NAMALWA (cell line): Measurements from ENCODE around the gene CPNE2.
A peak's percentile ranks its signal among the peaks of the same experiment; 100 is the strongest.

ENCODE experiments used
- DNase-seq: peaks from one replicate; pipeline ENCODE4 v3.0.0-alpha.2; 2015; ENCODE audit warnings: low spot score

Gene CPNE2

DNA sequence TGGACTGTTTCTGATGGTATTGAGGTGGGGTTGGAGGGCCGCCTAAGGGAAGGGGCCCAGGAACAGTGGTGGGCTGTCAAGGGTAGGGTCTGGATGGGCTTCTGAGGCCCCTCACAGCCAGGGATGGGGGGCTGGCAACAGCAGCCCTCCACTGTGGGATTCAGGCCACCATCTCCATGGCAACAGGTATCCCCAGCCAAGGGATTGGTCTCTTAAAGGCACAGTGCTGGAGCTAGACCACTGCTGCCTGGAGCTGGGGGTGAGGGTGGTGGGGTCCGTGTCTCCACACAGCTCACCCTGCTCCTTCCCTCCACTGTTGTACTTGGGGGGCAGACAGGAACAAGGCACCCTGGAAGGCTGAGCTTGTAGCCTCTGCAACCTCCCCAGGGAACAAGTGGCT is 51.6 kb downstream of the CPNE2 start:
- no peak for DNase-seq

GRCh38 chr16:57145046-57146021 is 53.0 kb downstream of the CPNE2 start:
- no peak for DNase-seq

DNA sequence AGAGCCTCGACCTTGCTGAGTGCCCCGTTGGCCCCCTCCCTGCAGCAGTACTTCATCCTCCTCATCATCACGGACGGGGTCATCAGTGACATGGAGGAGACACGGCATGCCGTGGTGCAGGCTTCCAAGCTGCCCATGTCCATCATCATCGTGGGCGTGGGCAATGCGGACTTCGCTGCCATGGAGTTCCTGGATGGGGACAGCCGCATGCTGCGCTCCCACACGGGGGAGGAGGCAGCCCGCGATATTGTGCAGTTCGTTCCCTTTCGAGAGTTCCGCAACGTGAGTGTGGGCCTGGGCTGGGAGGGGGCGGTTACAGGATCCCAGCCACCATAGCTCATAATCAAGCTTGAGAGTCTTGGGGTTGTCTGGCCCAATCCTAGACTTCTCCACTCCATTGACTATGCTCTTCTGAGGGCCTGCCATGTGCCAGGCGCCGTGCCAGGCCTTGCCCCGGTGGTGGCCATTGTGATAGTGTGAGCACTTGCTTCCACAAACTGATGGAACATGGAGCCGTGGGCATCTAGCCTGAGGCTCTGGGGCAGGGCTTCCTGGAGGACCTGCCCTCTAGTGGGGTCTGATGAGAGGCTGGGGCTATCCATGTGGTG is 53.8 kb downstream of the CPNE2 start:
- no peak for DNase-seq

GRCh38 chr16:57146735-57147134 is 54.4 kb downstream of the CPNE2 start:
- no peak for DNase-seq

- no peak for DNase-seq
These were observed 55.2 kb downstream of the CPNE2 start for GRCh38 chr16:57147381-57148221.

DNA sequence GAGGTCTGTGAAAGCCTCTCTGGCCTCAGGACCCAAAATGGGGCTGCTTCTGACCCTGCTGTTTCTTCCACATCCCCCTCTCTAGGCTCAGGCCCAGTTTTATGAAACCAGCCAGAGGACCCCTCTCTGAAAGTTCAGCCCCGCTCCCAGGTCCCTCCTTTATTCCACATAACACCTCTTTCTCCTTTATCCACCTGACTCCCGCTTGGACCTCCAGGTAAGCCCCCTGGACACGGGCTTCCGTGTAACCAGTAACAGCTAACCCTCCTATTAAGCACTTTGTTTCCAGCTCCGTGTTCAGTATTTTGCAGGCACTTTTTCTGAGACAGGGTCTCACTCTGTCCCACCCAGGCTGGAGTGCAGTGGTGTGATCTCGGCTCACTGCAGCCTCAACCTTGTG is 56.1 kb downstream of the CPNE2 start:
- DNase-seq: no peak

DNA sequence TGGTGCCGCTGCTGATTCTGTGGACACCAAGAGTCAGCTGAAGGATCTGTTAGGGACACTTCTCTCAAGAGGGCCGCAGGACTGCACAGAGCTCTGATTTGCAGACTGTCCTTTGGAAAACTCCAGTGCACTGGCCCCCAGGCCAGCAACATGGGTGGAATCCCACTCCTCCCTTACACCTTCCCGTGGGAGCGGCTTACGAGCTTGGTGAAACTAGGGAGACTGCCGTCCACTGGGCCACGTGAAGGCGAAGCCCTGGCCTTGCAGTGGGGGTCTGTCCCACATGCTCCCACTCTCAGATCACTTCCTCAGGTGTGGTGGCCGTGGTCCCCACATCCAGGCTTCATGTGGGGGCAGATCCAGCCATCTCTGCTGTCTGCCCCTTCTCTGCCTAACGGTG is 57.0 kb downstream of the CPNE2 start:
- DNase-seq: no peak

DNA sequence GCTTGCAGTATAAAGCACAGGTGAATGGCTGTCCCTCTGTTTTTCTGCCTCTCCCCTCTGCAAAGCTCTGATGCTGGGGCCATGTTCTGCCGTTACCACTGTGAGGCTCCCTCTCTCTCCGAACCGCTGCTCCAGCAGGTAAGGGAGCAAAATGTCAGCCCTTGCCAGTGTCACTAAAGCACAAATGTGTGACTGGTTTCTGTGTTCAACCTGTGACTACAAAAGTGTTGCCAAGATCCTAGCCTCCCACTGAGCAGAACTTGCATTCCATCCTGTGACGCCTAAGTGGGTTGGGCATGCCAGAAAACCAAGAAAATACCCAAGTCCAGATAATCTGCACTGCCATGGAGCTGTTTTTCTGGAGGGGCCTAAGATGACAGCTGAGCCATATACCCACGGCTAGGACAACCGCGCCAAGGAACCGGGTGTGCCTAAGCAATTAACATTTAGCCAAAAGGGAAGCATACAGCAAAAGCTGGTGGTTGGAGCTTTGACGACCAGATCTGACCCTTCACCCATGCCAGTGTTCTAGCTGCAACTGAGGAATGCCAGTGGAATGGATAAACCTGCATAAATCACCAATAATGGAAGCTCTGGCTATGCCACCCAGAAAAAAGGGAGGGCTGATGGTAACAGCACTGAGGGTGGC is 58.4 kb downstream of the CPNE2 start:
- no peak for DNase-seq

DNA sequence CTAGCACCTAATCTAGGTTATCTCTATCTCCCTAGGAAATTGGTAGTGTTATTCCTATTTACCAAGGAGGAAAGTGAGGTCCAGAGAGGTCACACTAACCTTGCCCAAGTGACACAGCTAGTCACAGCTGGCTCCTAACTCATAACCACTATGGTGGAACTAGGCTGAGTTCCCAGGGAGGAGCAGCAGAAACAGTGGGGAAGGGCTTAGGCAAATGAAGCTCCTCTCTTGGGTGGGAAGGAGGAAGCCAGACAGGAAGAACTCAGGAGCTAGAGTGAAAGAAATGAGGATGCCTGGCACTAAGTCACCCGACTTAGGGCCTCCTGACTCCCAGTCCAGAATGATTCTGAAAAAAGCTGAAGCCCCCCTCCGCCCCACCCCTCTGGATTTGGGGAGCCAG is 59.0 kb downstream of the CPNE2 start:
- DNase-seq: no peak

GRCh38 chr16:57152096-57153093 is 60.0 kb downstream of the CPNE2 start:
- no peak for DNase-seq

GRCh38 chr16:57153841-57154240 is 61.5 kb downstream of the CPNE2 start:
- no peak for DNase-seq

DNA sequence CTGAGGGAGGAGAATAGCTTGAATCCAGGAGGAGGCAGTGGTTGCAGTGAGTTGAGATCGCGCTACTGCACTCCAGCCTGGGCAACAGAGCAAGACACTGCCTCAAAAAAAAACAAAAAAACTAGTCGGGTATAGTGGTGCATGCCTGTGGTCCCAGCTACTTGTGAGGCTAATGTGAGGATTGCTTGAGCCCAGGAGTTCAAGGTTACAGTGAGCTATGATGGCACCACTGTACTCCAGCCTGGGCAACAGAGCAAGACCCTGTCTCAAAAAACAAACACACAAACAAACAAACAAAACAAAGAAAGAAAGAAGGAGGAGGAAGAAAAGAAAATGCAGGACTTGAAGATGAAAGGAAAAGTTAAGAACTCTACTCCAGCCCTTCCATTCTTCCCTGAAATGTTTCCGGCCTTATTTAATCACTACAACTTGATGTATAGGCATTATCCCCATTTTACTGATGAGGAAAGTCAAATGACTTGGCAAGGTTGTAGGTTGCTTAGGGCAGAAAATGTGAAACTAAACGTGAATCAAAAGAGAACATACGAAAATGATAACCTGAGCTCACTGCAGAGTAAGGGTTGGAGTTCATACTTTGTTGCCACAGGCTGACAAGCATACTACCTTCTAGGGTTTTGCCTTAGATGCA is 63.4 kb downstream of the CPNE2 start:
- no peak for DNase-seq

DNA sequence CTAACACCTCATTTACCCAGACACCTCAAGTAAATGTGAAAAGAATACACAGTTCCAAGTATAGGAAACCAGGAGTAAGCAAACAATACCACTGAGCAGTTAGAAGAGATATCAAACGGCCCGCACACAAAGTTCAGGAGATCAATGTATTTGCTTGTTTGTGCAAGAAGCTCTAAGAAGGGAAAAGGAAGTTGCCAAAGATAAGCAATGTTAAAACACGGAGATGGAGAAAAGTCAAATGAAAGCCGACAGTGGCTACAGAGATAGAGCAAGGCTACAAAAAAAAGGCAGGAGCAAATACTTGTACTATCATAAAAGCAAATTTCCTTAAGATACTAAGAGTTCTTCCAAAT is 63.9 kb downstream of the CPNE2 start:
- DNase-seq: no peak

- DNase-seq: no peak
These were observed 65.2 kb downstream of the CPNE2 start for GRCh38 chr16:57157533-57157932.

DNA sequence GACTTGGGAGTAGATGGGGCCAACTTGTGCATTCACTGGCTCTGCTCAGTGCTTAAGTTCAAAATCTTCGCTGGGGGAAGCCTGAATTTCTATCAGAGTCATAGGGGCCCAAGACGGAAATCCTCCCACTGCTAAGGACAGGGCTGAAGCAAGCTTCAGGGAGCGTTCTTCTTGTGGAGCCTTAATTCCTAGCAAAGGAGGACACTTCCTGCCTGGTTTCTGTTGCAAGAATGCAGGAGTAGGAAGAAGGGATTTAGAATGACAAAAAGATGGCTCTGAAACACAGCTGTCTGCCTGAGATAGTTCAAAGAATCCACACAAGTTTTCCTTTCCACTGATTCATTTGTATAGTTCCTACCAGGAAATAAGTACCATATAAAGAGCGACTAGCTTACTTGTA is 67.1 kb downstream of the CPNE2 start:
- no peak for DNase-seq

GRCh38 chr16:57163842-57164241 is 71.5 kb downstream of the CPNE2 start:
- DNase-seq: no peak

DNA sequence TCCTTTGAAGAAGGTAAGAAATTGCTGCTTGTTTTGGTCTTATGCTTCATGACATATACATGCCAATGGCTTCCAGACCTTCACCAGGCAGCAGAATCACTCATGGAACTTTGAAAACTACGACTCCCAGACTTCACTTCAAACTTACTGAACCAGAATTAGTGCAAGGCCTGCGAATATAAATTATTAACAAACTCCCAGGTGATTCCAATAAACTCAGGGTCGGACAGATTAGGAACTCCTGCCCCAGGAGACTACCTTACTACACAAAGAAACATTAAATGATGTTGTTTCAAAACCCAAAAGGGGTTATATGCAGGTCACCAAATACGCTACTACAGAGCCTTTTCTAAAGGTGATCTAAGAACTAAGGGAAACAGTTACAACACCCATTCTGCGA is 73.1 kb downstream of the CPNE2 start:
- no peak for DNase-seq

GRCh38 chr16:57165938-57166337 is 73.6 kb downstream of the CPNE2 start:
- DNase-seq: peak; percentile 44

DNA sequence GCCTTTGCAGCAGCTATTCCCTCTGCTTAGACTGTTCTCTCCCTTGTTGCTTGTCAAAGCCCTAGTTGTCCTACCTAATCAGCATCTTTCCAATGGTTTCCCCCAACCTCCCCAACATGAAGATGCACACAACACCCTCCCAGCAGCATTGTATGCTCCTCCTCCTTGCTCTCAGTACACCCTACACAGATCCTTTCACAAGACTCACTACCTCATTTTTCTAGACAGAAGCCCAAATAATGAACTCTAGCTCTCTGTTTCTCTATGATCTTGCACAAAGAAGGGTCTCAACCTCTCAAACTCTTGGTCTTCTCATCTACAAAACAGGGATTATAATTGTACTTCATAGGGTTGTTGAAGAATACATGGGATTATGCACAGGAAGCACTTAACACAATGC is 74.1 kb downstream of the CPNE2 start:
- DNase-seq: no peak

DNA sequence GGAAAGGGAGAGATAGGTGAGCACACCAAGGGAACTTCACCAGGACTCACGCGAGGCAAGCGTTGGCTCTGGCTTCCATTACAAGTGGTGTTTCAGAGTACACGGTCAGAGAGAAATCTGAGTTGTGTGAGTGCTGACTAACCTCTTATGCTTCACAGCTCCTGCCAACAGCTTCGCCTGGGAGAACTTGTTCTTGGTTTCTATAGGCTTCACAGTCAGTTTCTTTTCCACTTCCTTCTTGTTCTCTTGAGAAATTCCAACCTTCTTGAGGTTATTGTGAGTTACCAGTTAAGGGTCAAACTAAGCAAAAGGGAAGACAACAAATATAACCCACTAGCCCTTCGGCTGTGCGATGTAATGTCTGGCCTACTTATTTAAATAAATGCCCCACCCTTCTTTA is 74.6 kb downstream of the CPNE2 start:
- DNase-seq: no peak
